ENCODE measurements around the gene SYK.
"Not testable (repeated sequence)": the region's sequence is repeated elsewhere in the genome, so short reads cannot be mapped to it uniquely, and the experiment has no call there.

GRCh38 chr9:90788527-90788926 lies 13.1 kb upstream of the SYK start:
- TF ChIP-seq CTCF, POLR2A (IDR thresholded peaks at IDR 0.05): not testable (repeated sequence)
